HG02759 (cell line): ENCODE data around the gene ESYT2.
A peak's percentile ranks its signal among the peaks of the same experiment; 100 is the strongest.
"Not testable (repeated sequence)": the region's sequence is repeated elsewhere in the genome, so short reads cannot be mapped to it uniquely, and the experiment has no call there.

Experiments
- ATAC-seq: cut with Tn5 transposase; IDR thresholded peaks from one replicate; pipeline ENCODE4 v1.9.1; 2021; ENCODE audit warnings: mild to moderate bottlenecking, moderate library complexity; ENCODE audit not compliant: unreplicated experiment

ESYT2 gene

GRCh38 chr7:158703679-158704523 lies 125.4 kb downstream of the ESYT2 start:
- ATAC-seq: not testable (repeated sequence)

GRCh38 chr7:158702944-158703343 lies 126.4 kb downstream of the ESYT2 start:
- no peak for ATAC-seq

GRCh38 chr7:158702196-158702595 lies 127.1 kb downstream of the ESYT2 start:
- no peak for ATAC-seq

- no peak for ATAC-seq
These were observed 129.3 kb downstream of the ESYT2 start for GRCh38 chr7:158700008-158700407.

- ATAC-seq: no peak
These were observed 130.0 kb downstream of the ESYT2 start for GRCh38 chr7:158699341-158699740.

- no peak for ATAC-seq
These were observed 130.6 kb downstream of the ESYT2 start for GRCh38 chr7:158698657-158699195.

GRCh38 chr7:158697597-158697996 lies 131.7 kb downstream of the ESYT2 start:
- not testable (repeated sequence) for ATAC-seq

GRCh38 chr7:158695726-158696452 lies 133.4 kb downstream of the ESYT2 start:
- ATAC-seq: peak; percentile 92

- no peak for ATAC-seq
These were observed 134.3 kb downstream of the ESYT2 start for GRCh38 chr7:158695056-158695455.

GRCh38 chr7:158694650-158695049 lies 134.7 kb downstream of the ESYT2 start:
- ATAC-seq: no peak

GRCh38 chr7:158689488-158689887 lies 139.8 kb downstream of the ESYT2 start:
- no peak for ATAC-seq

GRCh38 chr7:158687406-158687805 lies 141.9 kb downstream of the ESYT2 start:
- no peak for ATAC-seq

GRCh38 chr7:158685693-158686092 lies 143.6 kb downstream of the ESYT2 start:
- no peak for ATAC-seq

GRCh38 chr7:158684329-158684728 lies 145.0 kb downstream of the ESYT2 start:
- ATAC-seq: no peak

GRCh38 chr7:158683541-158683940 lies 145.8 kb downstream of the ESYT2 start:
- no peak for ATAC-seq

- ATAC-seq: no peak
These were observed 146.9 kb downstream of the ESYT2 start for GRCh38 chr7:158682456-158682855.
